ENCODE measurements around the gene MRPL43.

The MRPL43 gene

GRCh38 chr10:101019440-101019703 is 32.1 kb upstream of the MRPL43 start:
- DNase-seq (ENCODE audit: low read depth) = no peak
- no peak for TF ChIP-seq CTCF (IDR thresholded peaks at IDR 0.05; ENCODE audit: low read depth, low read length, missing control alignments)
- no peak overlapping the region for H3K4me3 ChIP-seq (ENCODE audit: low read depth, low read length)
- in situ Hi-C loops (cut with HindIII; ENCODE audit: low sequenced_read_pairs) = no loop called here

- TF ChIP-seq CTCF (IDR thresholded peaks at IDR 0.05; ENCODE audit: low read depth, low read length, missing control alignments) = peak; percentile 76
- DNase-seq (ENCODE audit: low read depth) = no peak
- in situ Hi-C loops (cut with HindIII; ENCODE audit: low sequenced_read_pairs) = no loop called here
- H3K4me3 ChIP-seq (ENCODE audit: low read depth, low read length) = no peak overlapping the region
Observed at GRCh38 chr10:101018600-101019439, 31.5 kb upstream of the MRPL43 start.

- no peak for TF ChIP-seq CTCF (IDR thresholded peaks at IDR 0.05; ENCODE audit: low read depth, low read length, missing control alignments)
- no peak for DNase-seq (ENCODE audit: low read depth)
- H3K4me3 ChIP-seq (ENCODE audit: low read depth, low read length) = no peak overlapping the region
- in situ Hi-C loops (cut with HindIII; ENCODE audit: low sequenced_read_pairs) = no loop called here
Observed at GRCh38 chr10:101018118-101018599, 30.9 kb upstream of the MRPL43 start.

GRCh38 chr10:101016814-101017213 is 29.5 kb upstream of the MRPL43 start:
- in situ Hi-C loops (cut with HindIII; ENCODE audit: low sequenced_read_pairs) = no loop called here
- no peak for DNase-seq (ENCODE audit: low read depth)
- no peak for TF ChIP-seq CTCF (IDR thresholded peaks at IDR 0.05; ENCODE audit: low read depth, low read length, missing control alignments)
- H3K4me3 ChIP-seq (ENCODE audit: low read depth, low read length) = no peak overlapping the region

GRCh38 chr10:101015582-101015973 is 28.3 kb upstream of the MRPL43 start:
- DNase-seq (ENCODE audit: low read depth) = no peak
- no peak overlapping the region for H3K4me3 ChIP-seq (ENCODE audit: low read depth, low read length)
- no peak for TF ChIP-seq CTCF (IDR thresholded peaks at IDR 0.05; ENCODE audit: low read depth, low read length, missing control alignments)
- in situ Hi-C loops (cut with HindIII; ENCODE audit: low sequenced_read_pairs) = no loop called here

- in situ Hi-C loops (cut with HindIII; ENCODE audit: low sequenced_read_pairs) = no loop called here
- no peak for TF ChIP-seq CTCF (IDR thresholded peaks at IDR 0.05; ENCODE audit: low read depth, low read length, missing control alignments)
- no peak overlapping the region for H3K4me3 ChIP-seq (ENCODE audit: low read depth, low read length)
- no peak for DNase-seq (ENCODE audit: low read depth)
Observed at GRCh38 chr10:101014966-101015581, 27.8 kb upstream of the MRPL43 start.
